HG03571 (cell line): ENCODE measurements around the gene ALX4.

Source experiments
- ATAC-seq: cut with Tn5 transposase; IDR thresholded peaks from one replicate; pipeline ENCODE4 v1.9.1; 2021; ENCODE audit not compliant: unreplicated experiment

The ALX4 gene

GRCh38 chr11:44246726-44247125, 63.2 kb downstream of the ALX4 start:
- ATAC-seq, result no peak

GRCh38 chr11:44244639-44245310, 65.2 kb downstream of the ALX4 start:
- ATAC-seq, result no peak

GRCh38 chr11:44243595-44244343, 66.2 kb downstream of the ALX4 start:
- ATAC-seq, result no peak

DNA sequence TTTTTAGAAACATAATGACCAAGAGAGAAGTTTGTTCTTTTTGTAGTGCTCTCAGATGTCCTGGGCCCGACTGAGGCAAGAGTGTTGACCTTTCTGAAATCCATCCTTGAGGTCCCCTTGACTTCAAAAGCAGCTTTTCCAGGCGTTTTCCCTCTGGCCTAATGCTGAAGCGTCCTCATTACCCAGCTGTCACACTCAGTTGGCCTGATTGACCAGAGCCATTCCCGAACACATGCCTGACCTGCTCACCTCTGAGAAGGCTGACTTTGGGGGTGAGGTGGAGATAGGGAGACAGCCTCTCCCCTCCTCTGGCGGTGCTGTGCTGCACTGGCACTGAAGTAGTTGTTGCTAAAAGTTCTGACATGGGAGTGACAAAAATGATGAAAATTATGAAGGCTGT, 66.9 kb downstream of the ALX4 start:
- no peak for ATAC-seq

DNA sequence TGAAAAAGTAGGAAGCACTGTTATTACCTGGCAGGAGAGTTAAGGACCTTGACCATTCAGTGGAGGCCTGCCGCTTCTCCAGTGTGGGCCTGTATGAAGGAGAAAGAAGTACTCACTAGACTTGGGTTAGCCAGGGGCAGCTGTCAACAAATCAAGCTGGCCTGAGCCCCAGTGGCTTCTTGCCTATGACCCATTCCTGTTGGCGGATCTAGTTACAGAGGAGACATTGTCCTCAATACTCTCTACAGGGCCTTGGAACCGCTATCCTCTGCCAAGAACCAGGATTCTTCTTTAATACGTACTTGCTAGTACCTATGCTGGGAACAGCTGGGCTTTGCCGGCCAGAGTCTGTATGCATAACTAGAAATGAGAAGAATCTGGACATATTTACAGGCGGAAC, 68.1 kb downstream of the ALX4 start:
- no peak for ATAC-seq

- ATAC-seq, result no peak
These were observed 72.8 kb downstream of the ALX4 start for GRCh38 chr11:44237156-44237555.

- ATAC-seq, result no peak
These were observed 73.6 kb downstream of the ALX4 start for GRCh38 chr11:44236296-44236695.

GRCh38 chr11:44235765-44236201, 74.2 kb downstream of the ALX4 start:
- no peak for ATAC-seq

- ATAC-seq, result no peak
These were observed 80.3 kb downstream of the ALX4 start for GRCh38 chr11:44229624-44230023.

DNA sequence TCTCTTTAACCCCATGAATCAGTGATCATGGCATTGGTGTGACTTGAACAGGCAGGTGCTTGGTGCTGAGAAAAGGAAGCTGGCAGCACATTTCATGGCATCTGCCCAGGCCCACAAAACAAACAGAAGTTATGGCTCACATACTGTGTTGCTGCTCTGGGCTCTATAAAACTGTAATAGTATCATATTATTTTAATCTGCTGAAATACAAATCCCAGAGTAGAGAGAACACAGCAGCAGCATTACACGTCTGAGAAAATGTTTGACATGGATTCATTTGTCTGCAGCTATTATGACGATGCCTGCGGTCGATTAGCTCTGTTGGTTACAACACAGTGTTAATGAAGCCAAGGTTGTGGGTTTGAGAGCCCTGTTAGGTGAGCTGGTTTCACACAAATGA, 80.8 kb downstream of the ALX4 start:
- no peak for ATAC-seq

DNA sequence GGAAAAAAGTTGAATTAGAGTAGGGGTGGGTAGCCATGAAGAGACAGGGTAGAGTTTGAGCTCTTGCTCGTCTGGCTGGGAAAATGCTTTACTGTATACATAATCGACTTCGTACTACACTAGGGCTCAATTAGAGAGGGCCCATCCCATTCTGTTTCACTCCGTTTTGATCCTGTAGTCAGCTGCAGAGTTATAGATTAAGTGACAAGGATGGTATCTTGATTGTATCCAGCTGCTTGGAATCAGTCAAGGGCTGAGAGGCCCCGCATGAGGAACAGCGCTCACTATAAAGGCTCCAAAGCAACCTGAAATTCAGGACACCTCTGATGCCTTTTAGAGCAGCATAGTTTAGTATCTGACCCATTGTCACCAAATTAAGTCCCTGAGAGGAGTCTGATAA, 81.6 kb downstream of the ALX4 start:
- ATAC-seq, result no peak

GRCh38 chr11:44226945-44227344, 83.0 kb downstream of the ALX4 start:
- ATAC-seq, result no peak

DNA sequence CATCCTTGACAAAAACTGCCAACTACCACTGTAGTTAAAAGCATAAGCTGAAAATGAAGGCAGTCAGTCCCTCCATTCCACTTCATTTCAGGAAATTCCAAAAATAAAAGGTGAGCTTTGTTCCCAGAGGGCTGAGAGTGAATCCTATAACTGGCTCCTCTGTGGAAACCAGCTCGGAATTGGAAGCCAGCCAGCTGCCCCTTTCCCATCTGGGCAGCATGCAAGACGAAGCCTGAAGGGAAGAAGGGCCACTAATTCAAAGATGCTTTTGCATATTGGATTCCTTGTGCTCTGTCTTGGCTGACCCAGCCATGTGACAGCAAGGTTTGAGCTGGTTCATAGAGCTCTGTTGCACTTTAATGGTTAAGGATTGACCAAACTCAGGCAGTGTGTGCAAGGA, 83.4 kb downstream of the ALX4 start:
- ATAC-seq, result no peak

DNA sequence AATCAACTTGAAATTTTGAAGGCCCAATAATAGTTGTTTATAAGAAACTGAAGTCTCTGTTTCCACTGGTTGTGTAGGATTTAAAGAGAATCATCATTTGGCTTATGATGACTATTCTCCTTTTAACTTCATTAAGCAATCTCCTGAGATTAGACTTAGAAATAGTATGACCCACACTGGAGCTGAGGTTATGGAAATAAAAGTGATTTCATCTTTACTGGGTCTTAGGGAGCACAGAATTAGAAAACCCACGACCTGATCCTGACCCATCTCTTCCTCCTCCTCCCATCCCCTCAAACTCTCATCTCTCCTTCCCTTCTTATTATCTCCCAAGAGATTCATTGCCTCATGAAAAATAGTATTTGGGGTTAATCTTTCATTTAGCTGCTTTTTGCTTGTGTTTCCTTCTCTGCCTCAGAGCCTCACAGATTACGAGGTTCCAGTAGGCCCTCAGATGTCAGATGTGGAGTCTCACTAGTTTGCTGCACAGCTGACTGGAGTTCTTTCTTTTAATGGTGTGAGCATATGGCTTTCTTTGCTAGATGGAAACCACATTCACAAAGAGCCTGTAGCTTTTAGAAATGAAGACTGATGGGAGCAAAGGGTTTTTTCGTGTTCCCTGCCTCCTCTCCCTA, 85.0 kb downstream of the ALX4 start:
- no peak for ATAC-seq

- ATAC-seq, result no peak
These were observed 86.7 kb downstream of the ALX4 start for GRCh38 chr11:44223238-44223637.

DNA sequence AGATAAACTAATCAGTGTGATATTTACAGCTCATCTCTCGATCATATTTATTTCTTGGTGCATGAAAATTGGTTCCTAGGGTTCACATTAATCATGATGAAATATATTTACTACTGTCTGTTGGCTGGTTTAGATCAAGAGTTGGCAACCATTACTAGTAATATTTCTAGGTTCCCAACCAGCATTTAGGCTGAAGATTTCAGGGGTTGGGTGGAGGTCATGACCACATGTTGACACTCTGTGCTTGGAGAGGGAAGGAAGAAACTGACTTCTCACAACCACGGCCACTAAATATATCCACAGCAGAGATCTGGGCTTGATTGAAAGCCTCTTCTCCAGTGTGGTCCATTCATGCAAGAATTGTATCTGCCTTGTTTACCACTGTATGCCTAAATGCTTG, 87.9 kb downstream of the ALX4 start:
- ATAC-seq, result no peak

GRCh38 chr11:44221456-44221855, 88.5 kb downstream of the ALX4 start:
- ATAC-seq, result no peak

DNA sequence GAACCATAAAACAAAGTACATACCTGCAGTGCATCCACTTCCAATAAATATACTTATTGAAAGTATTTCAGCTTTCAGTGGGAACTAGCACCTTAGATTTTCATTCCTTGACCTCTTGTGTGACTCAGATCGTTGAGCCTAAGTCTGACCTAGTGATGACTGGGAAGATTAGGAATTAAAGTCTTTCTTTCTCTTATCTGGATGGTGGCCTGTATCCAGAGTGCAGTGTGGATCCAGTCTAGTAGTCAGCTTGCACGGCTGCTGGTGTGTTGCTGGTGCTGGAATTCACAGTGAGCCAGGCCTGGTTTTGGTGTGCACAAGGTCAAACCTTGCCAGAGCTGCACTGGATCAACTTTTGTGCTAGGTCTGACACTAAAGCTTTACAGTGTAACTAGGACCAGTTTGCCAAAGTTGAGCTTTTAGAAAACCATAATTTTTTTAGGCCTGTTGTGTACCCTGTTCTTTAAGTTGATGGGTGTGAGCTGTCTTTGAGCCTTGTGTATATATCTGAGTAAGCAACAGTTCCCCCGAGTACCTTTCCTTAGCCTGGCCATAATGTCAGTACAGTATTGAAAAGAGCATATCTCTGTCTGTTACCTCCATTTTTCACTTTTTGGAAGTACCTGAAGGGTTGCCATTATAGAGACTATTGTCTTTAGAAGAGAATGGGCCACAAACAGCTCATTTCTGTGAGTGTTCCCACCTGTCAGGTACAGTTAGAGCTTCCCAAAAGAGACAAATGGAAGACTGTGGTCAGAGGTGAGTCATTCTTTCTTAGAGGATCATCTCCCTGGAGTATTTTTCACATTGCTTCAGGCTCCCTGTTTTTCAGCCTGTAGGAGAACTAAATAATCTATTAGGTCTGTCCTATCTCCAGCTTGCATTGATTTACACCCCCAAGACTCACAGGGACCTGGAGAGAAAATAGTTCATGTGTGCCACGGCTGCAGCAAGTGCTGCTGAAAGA, 89.8 kb downstream of the ALX4 start:
- no peak for ATAC-seq

DNA sequence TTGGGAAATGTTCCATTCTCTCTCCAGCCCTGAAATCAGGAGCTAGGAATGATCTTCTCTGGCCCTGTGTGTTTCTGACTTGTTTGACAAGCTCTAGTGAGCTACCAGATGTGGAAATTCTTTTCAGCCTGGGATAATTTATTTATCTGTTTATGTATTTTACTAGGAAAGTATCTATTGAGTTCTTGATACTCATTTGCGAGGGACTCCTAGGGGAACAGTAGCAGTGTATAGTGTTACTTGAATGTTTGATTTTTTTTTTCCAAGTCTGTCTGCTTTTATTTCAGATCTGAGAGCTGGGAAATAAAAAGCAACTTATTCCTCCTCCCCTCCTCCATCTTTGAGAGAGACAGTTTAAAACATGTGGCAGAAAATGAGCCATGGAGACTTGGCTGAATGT, 92.5 kb downstream of the ALX4 start:
- ATAC-seq, result no peak

DNA sequence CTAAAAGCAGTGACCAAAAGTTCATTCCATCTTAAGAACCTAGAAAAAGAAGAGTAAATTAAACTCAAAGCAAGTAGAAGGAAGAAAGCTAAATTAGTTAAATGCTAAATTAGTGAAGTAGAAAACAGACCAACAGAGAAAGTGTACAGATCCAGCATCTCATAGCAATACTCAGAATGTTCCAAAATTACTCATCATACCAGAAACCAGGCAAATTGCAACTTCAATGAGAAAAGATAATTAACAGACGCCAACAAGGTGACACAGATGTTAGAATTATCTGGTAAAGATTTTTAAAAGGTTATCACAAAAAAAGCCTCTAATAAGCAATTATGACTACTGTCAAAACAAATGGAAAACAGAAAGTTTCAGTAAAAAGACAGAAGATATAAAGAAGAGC, 96.8 kb downstream of the ALX4 start:
- ATAC-seq, result no peak

DNA sequence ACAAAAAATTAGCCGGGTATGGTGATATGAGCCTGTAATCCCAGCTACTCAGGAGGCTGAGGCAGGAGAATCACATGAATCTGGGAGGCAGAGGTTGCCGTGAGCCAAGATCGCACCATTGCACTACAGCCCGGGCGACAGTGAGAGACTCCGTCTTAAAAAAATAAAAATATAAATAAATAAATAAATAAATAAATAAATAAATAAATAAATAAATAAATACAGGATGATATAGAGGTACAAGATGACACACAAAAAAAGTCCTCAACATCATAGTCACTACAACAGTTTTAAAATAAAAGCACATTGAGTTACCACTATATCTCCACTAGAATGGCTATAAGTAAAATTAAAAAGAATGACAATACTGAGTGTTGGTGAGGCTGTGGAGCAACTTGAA, 97.8 kb downstream of the ALX4 start:
- ATAC-seq, result no peak
